ENCODE data around the gene KRT36. TPM values are rescaled to one million over a fixed set of nuclear protein-coding genes. Genes with fewer than 3 reads are reported as not detected.

The KRT36 gene
- total RNA-seq, 2 donors from 2014 or later: not detected

DNA sequence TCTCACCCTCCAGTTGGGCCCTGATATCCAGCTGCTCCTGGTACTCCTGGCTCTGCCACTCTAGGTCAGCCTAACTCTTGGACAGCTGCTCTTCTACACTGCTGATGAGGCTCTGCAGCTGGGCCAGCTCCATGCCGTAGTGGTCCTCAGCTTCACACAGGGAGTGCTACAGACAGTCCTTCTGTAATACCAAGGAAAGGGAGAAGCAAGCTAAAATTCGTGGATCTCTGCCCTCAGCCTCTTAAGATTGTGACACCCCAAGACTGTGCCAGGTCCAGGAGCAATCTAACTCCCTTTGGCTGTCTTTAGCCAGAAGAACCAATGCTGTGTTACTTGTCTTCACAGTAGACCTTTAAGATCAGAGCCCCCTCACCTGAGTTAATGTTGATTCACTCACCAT lies 41.2 kb downstream of the KRT36 start:
- TF ChIP-seq POLR2AphosphoS5 (IDR thresholded peaks at IDR 0.05) (no peak), POLR2A (IDR thresholded peaks at IDR 0.05) (no peak)
- TF ChIP-seq, protein P1, sequence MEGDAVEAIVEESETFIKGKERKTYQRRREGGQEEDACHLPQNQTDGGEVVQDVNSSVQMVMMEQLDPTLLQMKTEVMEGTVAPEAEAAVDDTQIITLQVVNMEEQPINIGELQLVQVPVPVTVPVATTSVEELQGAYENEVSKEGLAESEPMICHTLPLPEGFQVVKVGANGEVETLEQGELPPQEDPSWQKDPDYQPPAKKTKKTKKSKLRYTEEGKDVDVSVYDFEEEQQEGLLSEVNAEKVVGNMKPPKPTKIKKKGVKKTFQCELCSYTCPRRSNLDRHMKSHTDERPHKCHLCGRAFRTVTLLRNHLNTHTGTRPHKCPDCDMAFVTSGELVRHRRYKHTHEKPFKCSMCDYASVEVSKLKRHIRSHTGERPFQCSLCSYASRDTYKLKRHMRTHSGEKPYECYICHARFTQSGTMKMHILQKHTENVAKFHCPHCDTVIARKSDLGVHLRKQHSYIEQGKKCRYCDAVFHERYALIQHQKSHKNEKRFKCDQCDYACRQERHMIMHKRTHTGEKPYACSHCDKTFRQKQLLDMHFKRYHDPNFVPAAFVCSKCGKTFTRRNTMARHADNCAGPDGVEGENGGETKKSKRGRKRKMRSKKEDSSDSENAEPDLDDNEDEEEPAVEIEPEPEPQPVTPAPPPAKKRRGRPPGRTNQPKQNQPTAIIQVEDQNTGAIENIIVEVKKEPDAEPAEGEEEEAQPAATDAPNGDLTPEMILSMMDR (IDR thresholded peaks at IDR 0.05): no peak
- no peak overlapping the region for H3K4me3 ChIP-seq
- no peaks in the 10 kb centered on the region for H3K4me1 ChIP-seq (replicated peaks)
- H3K36me3 ChIP-seq: no peaks in the 10 kb centered on the region
- no peaks in the 10 kb centered on the region for H3K9me3 ChIP-seq
- H3K27ac ChIP-seq: no peak overlapping the region
- WGBS: 55% methylated on average over 2 of the region's 2 CpGs
- intact Hi-C loops (cut with DNase I): no loop called here
- H3K27me3 ChIP-seq (replicated peaks; ENCODE audit: insufficient read depth): no peaks in the 10 kb centered on the region
- no peak for DNase-seq (ENCODE audit: low spot score)

DNA sequence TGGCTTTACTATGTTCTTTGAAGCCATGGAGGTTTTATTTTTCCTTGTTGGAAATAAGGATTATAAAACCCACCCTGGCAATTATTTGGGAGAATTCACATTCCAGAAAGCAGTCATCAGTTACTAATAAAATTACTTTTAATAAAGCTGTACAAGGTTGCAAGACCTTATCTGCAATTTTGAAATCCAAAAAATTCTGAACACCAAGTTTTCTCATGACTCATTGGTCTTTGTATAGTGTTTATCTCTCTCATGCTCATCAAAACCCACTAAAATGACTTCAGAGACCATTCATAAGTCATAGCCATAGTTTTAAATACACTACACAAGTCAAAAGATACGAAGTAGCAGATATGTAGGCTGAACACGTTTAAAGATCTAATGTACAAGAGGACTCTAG lies 42.9 kb downstream of the KRT36 start:
- Histone ChIP-seq H3K9me3 (no peaks in the 10 kb centered on the region), H3K27me3 (replicated peaks; ENCODE audit: insufficient read depth) (no peaks in the 10 kb centered on the region), H3K36me3 (no peaks in the 10 kb centered on the region), H3K4me1 (replicated peaks) (no peaks in the 10 kb centered on the region), H3K27ac (no peak overlapping the region), H3K4me3 (no peak overlapping the region)
- DNase-seq (ENCODE audit: low spot score): no peak
- intact Hi-C loops (cut with DNase I): no loop called here
- TF ChIP-seq, protein P1 (IDR thresholded peaks at IDR 0.05): no peak
- TF ChIP-seq POLR2A (IDR thresholded peaks at IDR 0.05) (no peak), POLR2AphosphoS5 (IDR thresholded peaks at IDR 0.05) (no peak)
- 41% methylated on average over 2 of the region's 2 CpGs for WGBS

DNA sequence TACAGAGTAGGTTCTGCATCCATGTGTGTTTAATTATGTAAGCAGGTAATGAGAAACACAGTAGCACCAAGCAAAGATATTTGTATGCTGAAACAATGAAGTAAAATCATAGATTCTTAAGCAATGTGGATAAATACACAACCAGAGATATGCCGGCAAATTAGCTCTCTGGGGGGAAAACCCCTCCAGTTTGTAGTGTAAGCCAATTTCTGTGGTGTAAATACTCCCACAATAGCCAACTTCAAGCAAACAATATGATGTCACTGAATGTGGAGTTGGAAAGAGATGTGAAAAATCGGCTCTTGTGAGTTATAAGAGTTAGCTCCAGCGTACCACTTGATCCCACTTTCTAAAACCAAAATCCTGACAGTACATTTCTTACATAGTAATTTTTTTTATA lies 45.1 kb downstream of the KRT36 start:
- Histone ChIP-seq H3K27ac (no peak overlapping the region), H3K36me3 (no peaks in the 10 kb centered on the region), H3K4me3 (no peak overlapping the region), H3K27me3 (replicated peaks; ENCODE audit: insufficient read depth) (no peaks in the 10 kb centered on the region), H3K4me1 (replicated peaks) (no peaks in the 10 kb centered on the region), H3K9me3 (no peaks in the 10 kb centered on the region)
- 64% methylated on average over 3 of the region's 3 CpGs for WGBS
- intact Hi-C loops (cut with DNase I): no loop called here
- TF ChIP-seq POLR2A (IDR thresholded peaks at IDR 0.05) (no peak), POLR2AphosphoS5 (IDR thresholded peaks at IDR 0.05) (no peak)
- TF ChIP-seq, protein P1 (IDR thresholded peaks at IDR 0.05): no peak
- DNase-seq (ENCODE audit: low spot score): no peak

DNA sequence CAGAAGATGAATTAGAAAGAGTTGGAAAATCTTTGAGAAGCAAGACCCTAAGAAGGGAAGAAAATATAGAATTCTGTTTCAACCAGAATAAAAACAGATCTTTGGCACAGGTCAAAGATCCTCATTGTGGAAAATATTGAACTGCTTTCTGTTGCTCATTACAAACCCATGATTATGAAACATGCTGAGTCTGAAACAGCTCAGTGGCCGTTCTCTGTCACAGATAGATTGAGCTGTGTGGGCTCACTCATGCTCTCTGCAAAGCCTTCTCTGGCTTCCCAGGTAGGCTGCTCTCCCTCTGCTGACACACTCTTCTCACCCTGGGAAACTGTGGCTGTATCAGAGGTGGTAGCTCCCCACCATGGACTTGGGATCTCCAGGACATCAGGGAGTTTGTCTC lies 45.5 kb downstream of the KRT36 start:
- Histone ChIP-seq H3K36me3 (no peaks in the 10 kb centered on the region), H3K4me3 (no peak overlapping the region), H3K4me1 (replicated peaks) (no peaks in the 10 kb centered on the region), H3K27ac (no peak overlapping the region), H3K9me3 (no peaks in the 10 kb centered on the region), H3K27me3 (replicated peaks; ENCODE audit: insufficient read depth) (no peaks in the 10 kb centered on the region)
- DNase-seq (ENCODE audit: low spot score): no peak
- intact Hi-C loops (cut with DNase I): no loop called here
- TF ChIP-seq POLR2AphosphoS5 (IDR thresholded peaks at IDR 0.05): no peak
- TF ChIP-seq, protein P1 (IDR thresholded peaks at IDR 0.05): no peak
- no peak for TF ChIP-seq POLR2A (IDR thresholded peaks at IDR 0.05)
- 79% methylated on average over 1 of the region's 1 CpG for WGBS

- no peak for DNase-seq (ENCODE audit: low spot score)
- intact Hi-C loops (cut with DNase I): no loop called here
- no peaks in the 10 kb centered on the region for H3K4me1 ChIP-seq (replicated peaks)
Measured at GRCh38 chr17:41442739-41443138, 47.0 kb downstream of the KRT36 start.

More at GRCh38 chr17:41442739-41443138, 47.0 kb downstream of the KRT36 start:
- 70% methylated on average over 4 of the region's 4 CpGs for WGBS
- Histone ChIP-seq H3K36me3 (no peaks in the 10 kb centered on the region), H3K4me3 (no peak overlapping the region), H3K9me3 (no peaks in the 10 kb centered on the region), H3K27ac (no peak overlapping the region), H3K27me3 (replicated peaks; ENCODE audit: insufficient read depth) (no peaks in the 10 kb centered on the region)
- no peak for TF ChIP-seq POLR2AphosphoS5 (IDR thresholded peaks at IDR 0.05)
- TF ChIP-seq, protein P1 (IDR thresholded peaks at IDR 0.05): no peak
- no peak for TF ChIP-seq POLR2A (IDR thresholded peaks at IDR 0.05)
